Glomerular visceral epithelial cell (primary cell): ENCODE measurements around the gene CTSS.

Experiments used
- DNase-seq: peaks from one replicate; pipeline ENCODE4 v3.0.0-alpha.2; 2016; ENCODE audit errors: extremely low spot score

CTSS gene

DNA sequence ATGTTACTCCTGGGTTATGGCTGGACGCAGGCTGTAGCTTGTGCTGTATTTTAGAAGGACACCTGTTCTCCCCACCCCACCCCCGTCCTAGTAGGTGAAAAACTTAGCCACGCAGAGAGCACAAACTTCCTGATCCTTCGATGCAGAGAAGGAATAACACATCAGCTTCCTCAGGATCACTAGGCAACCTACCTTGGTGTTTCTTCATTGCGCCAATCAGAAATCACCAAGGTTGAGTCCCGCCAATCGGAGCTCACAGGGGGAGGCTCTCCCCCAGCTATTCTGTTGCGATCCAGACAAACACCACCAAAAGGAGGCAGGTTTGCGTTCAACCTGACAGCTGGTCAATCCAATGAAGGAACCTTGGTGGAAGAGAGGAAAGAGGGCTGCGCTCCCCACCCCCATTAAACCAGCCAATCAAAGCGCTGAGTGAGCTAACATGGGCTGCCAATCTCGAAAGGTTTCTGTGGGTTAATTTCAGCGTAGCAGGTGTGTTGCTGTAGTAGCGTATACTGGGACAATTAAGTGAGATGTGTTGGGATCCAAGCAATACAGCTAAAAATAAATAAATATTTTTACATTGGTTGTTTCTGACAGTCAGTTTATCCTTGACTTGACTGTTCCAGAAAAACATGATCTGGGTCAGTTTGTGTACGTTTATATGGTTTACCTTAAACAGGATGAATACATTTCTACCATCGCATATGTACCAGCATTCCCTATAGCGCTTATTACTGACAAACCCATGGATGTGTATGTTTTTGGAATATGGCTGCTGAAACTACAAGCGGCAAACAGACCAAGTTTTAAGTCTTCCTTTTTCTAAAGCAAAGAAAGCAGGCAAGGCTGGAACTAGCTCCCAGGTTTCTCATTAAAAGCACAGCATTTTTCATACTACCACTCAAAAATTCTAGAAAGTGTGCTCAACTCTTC lies 68.3 kb downstream of the CTSS start, which contains the start of gene GOLPH3L:
GOLPH3L (minus strand) TSS at position 160 of the 933 bp plus-strand sequence. CDS start 2,316 bp downstream, outside the sequence.
- DNase-seq, result peak; percentile 99

GRCh38 chr1:150696590-150696989 lies 69.0 kb downstream of the CTSS start:
- peak; percentile 10 for DNase-seq

- DNase-seq, result peak; percentile 11
These were observed 69.4 kb downstream of the CTSS start for GRCh38 chr1:150696162-150696561.

DNA sequence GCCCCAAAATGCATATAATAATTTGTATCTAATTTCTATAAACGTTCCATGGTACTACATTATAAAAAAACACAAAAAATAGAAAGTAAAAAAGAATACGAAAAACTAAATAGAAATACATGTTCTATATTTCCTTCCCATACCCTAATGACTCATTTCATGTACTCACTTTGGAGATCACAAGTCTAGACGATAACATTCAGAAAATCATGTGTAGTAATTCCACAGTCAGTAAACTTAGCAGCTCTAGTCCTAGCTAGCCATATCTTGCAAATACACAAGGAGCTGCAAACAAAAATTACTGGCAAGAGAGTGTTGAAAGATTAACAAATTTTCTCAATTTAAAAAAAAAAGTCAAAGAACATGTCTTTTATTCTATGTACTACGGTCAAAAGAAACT lies 70.0 kb downstream of the CTSS start:
- DNase-seq, result no peak

- no peak for DNase-seq
These were observed 72.9 kb downstream of the CTSS start for GRCh38 chr1:150692720-150693119.

- no peak for DNase-seq
These were observed 76.8 kb downstream of the CTSS start for GRCh38 chr1:150688763-150689162.

DNA sequence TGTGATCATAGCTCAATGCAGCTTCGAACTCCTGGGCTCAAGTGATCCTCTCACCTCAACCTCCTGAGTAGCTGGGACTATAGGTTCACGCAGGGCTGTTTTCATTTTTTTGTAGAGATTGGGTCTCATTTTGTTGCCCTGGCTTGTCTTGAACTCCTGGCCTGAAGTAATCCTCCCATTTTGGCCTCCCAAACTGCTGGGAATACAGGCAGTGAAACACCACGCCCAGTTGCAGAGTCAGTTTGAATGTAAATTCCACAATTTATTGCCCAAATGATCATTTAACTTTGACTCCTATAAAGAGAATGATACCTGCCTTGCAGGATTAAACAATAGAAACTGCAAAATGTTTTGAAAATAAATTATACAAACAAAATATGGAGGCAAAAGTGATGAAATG lies 79.3 kb downstream of the CTSS start:
- no peak for DNase-seq

- no peak for DNase-seq
These were observed 81.7 kb downstream of the CTSS start for GRCh38 chr1:150683914-150684313.
